GM19467 (cell line): ENCODE results near the gene AFAP1.

ENCODE experiments used
- ATAC-seq: cut with Tn5 transposase; IDR thresholded peaks from one replicate; pipeline ENCODE4 v1.9.1; 2021; ENCODE audit warnings: mild to moderate bottlenecking, moderate library complexity; ENCODE audit not compliant: unreplicated experiment

AFAP1 gene

GRCh38 chr4:7867701-7868435 is 71.8 kb downstream of the AFAP1 start:
- no peak for ATAC-seq

- ATAC-seq: no peak
Observed at GRCh38 chr4:7867191-7867590, 72.5 kb downstream of the AFAP1 start.

GRCh38 chr4:7865533-7865932 is 74.1 kb downstream of the AFAP1 start:
- no peak for ATAC-seq

- no peak for ATAC-seq
Observed at GRCh38 chr4:7864685-7865084, 75.0 kb downstream of the AFAP1 start.

- no peak for ATAC-seq
Observed at GRCh38 chr4:7863911-7864681, 75.6 kb downstream of the AFAP1 start.

GRCh38 chr4:7862561-7863192 is 77.0 kb downstream of the AFAP1 start:
- no peak for ATAC-seq

GRCh38 chr4:7861440-7861881 is 78.2 kb downstream of the AFAP1 start:
- ATAC-seq: no peak

- ATAC-seq: no peak
Observed at GRCh38 chr4:7860600-7861163, 79.0 kb downstream of the AFAP1 start.

- no peak for ATAC-seq
Observed at GRCh38 chr4:7859326-7859725, 80.3 kb downstream of the AFAP1 start.

GRCh38 chr4:7858498-7858897 is 81.2 kb downstream of the AFAP1 start:
- ATAC-seq: no peak

GRCh38 chr4:7857993-7858392 is 81.7 kb downstream of the AFAP1 start:
- ATAC-seq: no peak

GRCh38 chr4:7857238-7857701 is 82.4 kb downstream of the AFAP1 start:
- no peak for ATAC-seq

GRCh38 chr4:7855731-7856130 is 83.9 kb downstream of the AFAP1 start:
- ATAC-seq: no peak

GRCh38 chr4:7854697-7855370 is 84.8 kb downstream of the AFAP1 start:
- no peak for ATAC-seq

- no peak for ATAC-seq
Observed at GRCh38 chr4:7854216-7854615, 85.4 kb downstream of the AFAP1 start.

- no peak for ATAC-seq
Observed at GRCh38 chr4:7853271-7853670, 86.4 kb downstream of the AFAP1 start.

GRCh38 chr4:7852568-7853185 is 87.0 kb downstream of the AFAP1 start:
- no peak for ATAC-seq

GRCh38 chr4:7850489-7850888 is 89.2 kb downstream of the AFAP1 start:
- no peak for ATAC-seq

- ATAC-seq: no peak
Observed at GRCh38 chr4:7847206-7847605, 92.5 kb downstream of the AFAP1 start.

GRCh38 chr4:7845493-7846128 is 94.0 kb downstream of the AFAP1 start:
- ATAC-seq: no peak
